ENCODE results near the gene PCDHA5. TPM values are rescaled to one million over a fixed set of nuclear protein-coding genes. Genes with fewer than 3 reads are reported as not detected.
"Not testable (repeated sequence)": the region's sequence is repeated elsewhere in the genome, so short reads cannot be mapped to it uniquely, and the experiment has no call there.

Gene PCDHA5
- total RNA-seq, 1 donor from 2014 or later, result 0.18 TPM

- Histone ChIP-seq H3K27me3 (ENCODE audit: low read depth) (peaks cover 23% of the 10 kb centered on the region), H3K27ac (no peak overlapping the region), H3K4me1 (no peaks in the 10 kb centered on the region), H3K36me3 (no peaks in the 10 kb centered on the region), H3K4me3 (no peak overlapping the region), H3K9me3 (peaks cover 8% of the 10 kb centered on the region)
- no peak for ATAC-seq
- TF ChIP-seq, protein P1, sequence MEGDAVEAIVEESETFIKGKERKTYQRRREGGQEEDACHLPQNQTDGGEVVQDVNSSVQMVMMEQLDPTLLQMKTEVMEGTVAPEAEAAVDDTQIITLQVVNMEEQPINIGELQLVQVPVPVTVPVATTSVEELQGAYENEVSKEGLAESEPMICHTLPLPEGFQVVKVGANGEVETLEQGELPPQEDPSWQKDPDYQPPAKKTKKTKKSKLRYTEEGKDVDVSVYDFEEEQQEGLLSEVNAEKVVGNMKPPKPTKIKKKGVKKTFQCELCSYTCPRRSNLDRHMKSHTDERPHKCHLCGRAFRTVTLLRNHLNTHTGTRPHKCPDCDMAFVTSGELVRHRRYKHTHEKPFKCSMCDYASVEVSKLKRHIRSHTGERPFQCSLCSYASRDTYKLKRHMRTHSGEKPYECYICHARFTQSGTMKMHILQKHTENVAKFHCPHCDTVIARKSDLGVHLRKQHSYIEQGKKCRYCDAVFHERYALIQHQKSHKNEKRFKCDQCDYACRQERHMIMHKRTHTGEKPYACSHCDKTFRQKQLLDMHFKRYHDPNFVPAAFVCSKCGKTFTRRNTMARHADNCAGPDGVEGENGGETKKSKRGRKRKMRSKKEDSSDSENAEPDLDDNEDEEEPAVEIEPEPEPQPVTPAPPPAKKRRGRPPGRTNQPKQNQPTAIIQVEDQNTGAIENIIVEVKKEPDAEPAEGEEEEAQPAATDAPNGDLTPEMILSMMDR (IDR thresholded peaks at IDR 0.05), result no peak
- intact Hi-C loops (cut with DNase I), result no loop called here
- no peak for DNase-seq
Measured at GRCh38 chr5:140835622-140836510, 14.5 kb downstream of the PCDHA5 start.

DNA sequence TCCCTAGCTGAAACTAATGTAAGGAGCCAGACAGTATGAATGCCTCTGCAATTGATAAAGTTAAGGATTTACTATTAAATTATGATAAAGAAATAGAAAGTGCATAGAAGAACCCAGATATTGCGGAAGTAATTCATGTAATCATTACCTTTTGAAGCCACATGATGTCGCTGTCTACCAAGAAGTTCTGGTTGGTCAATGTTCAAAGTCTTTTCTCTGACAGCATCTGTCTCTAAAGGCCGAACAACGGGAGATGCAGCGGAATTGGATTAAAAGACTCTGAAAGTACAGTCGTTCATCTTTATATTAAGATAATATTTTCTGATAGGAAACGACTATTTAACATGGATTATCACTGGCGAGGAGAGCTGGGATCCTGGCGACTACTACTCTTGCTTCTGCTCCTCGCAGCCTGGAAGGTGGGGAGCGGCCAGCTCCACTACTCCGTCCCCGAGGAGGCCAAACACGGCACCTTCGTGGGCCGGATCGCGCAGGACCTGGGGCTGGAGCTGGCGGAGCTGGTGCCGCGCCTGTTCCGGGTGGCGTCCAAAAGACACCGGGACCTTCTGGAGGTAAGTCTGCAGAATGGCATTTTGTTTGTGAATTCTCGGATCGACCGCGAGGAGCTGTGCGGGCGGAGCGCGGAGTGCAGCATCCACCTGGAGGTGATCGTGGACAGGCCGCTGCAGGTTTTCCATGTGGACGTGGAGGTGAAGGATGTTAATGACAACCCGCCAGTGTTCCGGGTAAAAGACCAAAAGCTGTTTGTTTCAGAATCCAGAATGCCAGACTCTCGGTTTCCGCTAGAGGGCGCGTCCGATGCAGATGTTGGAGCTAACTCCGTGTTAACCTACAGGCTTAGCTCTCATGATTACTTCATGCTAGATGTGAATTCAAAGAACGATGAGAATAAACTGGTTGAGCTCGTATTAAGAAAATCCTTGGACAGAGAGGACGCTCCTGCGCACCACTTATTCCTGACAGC lies 19.9 kb downstream of the PCDHA5 start, which contains the start of gene PCDHA8:
TSS of gene PCDHA8 (plus strand) at position 210 of the 985 bp plus-strand sequence. CDS start at position 345, 135 bp downstream.
- no peak for DNase-seq
- intact Hi-C loops (cut with DNase I), result no loop called here

GRCh38 chr5:140842798-140843733 lies 21.7 kb downstream of the PCDHA5 start:
- no peak overlapping the region for H3K4me3 ChIP-seq
- peaks cover 21% of the 10 kb centered on the region for H3K27me3 ChIP-seq (ENCODE audit: low read depth)
- no peaks in the 10 kb centered on the region for H3K4me1 ChIP-seq
- H3K36me3 ChIP-seq, result no peaks in the 10 kb centered on the region
- no peak overlapping the region for H3K27ac ChIP-seq
- intact Hi-C loops (cut with DNase I), result no loop called here
- ATAC-seq, result no peak
- TF ChIP-seq, protein P1 (IDR thresholded peaks at IDR 0.05), result no peak
- H3K9me3 ChIP-seq, result peaks cover 13% of the 10 kb centered on the region
- DNase-seq, result no peak

More for the DNA sequence above, 19.9 kb downstream of the PCDHA5 start, which contains the start of gene PCDHA8:
- no peak for ATAC-seq
- no peak within 1 kb of the TSS for H3K4me3 ChIP-seq
- no peaks in the 10 kb centered on the region for H3K4me1 ChIP-seq
- H3K27me3 ChIP-seq (ENCODE audit: low read depth), result peaks cover 23% of the 10 kb centered on the region
- H3K27ac ChIP-seq, result no peak within 1 kb of the TSS
- TF ChIP-seq, protein P1 (IDR thresholded peaks at IDR 0.05), result peak; percentile 10
- peaks cover 13% of the 10 kb centered on the region for H3K9me3 ChIP-seq
- H3K36me3 ChIP-seq, result no peaks in the 10 kb centered on the region

- DNase-seq; H3K4me3 ChIP-seq; H3K4me1 ChIP-seq; H3K36me3 ChIP-seq; intact Hi-C loops (cut with DNase I); H3K9me3 ChIP-seq; ATAC-seq; H3K27ac ChIP-seq: not testable (repeated sequence)
- peaks cover 25% of the 10 kb centered on the region for H3K27me3 ChIP-seq (ENCODE audit: low read depth)
Measured at GRCh38 chr5:140848139-140849102, 27.0 kb downstream of the PCDHA5 start, which contains the start of gene PCDHA9. Gene PCDHA9, plus strand, starts transcription at chr5:140848382. Its CDS starts 114 bp downstream, at chr5:140848496.

- H3K9me3 ChIP-seq; ATAC-seq; intact Hi-C loops (cut with DNase I); H3K27ac ChIP-seq; DNase-seq; H3K4me1 ChIP-seq; H3K4me3 ChIP-seq; H3K36me3 ChIP-seq: not testable (repeated sequence)
- H3K27me3 ChIP-seq (ENCODE audit: low read depth), result peaks cover 22% of the 10 kb centered on the region
Measured at GRCh38 chr5:140849831-140850634, 28.6 kb downstream of the PCDHA5 start.

All from lower lobe of right lung (tissue), 2 donors.